T47D (cell line): ENCODE results near the gene SMG1.
"Not testable (repeated sequence)": the region's sequence is repeated elsewhere in the genome, so short reads cannot be mapped to it uniquely, and the experiment has no call there.

Experiments used
- DNase-seq, 2 experiments: peaks; one replicate each; pipeline versions ENCODE4 v3.0.0 to v3.0.0-alpha.2; 2011 to 2012; ENCODE audit warnings: low read depth in 1 of 2, low spot score in 1 of 2
- JUND ChIP-seq: IDR thresholded peaks from 2 replicates; pipeline ENCODE4 v1.6.1; 2012; ENCODE audit warnings: low read depth
- in situ Hi-C: cut with HindIII; loops from 2 replicates; pipeline ENCODE4 v1.10.0; 2016; ENCODE audit warnings: low sequenced_read_pairs, low pct_unique_long_range_greater_than_20kb

Gene SMG1

GRCh38 chr16:18788828-18789514, 137.2 kb downstream of the SMG1 start:
- in situ Hi-C loops, result no loop called here
- no peak for DNase-seq
- no peak for TF ChIP-seq JUND

- no peak for TF ChIP-seq JUND
- in situ Hi-C loops, result no loop called here
- DNase-seq, result no peak
Observed at GRCh38 chr16:18784917-18785623, 141.1 kb downstream of the SMG1 start.

DNA sequence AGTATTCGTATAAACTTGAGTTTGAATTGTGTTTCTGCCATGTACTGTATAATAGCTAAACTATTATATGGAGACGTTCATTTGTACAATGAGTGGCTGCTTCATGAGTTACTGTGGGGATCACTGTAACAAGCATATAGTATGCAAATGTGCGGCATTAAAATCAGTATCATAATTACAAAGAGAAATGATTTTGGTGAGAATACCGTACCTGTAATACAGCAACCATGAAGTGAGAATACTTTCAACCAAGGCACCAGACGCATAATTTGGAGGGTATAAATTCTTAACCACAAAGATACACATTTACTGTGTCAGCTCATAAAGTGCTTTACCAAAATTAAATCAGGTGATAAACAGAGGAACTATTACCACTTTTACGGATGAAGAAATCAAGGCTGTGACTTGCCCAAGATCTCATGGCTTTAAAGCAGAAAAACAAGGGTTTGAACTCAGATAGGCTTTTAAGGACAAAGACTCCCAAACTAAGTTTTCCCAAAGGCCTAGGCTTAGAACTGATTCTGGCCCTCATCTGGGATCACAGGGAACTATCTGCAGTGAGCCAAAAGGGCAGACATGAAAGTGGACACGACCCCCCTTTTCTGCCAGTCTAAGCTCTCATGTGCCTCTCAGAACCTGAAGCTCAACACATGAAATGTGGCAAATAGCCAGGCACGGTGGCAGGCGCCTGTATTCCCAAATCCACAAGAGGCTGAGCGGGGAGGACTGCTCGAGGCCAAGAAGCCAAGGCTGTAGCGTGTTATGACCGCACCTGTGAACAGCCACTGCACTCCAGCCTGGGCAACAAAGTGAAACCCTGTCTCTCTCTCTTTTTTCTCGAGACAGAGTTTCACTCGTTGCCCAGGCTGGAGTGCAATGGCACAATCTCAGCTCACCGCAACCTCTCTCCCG, 142.5 kb downstream of the SMG1 start:
- no peak for TF ChIP-seq JUND
- in situ Hi-C loops, result no loop called here
- no peak for DNase-seq

DNA sequence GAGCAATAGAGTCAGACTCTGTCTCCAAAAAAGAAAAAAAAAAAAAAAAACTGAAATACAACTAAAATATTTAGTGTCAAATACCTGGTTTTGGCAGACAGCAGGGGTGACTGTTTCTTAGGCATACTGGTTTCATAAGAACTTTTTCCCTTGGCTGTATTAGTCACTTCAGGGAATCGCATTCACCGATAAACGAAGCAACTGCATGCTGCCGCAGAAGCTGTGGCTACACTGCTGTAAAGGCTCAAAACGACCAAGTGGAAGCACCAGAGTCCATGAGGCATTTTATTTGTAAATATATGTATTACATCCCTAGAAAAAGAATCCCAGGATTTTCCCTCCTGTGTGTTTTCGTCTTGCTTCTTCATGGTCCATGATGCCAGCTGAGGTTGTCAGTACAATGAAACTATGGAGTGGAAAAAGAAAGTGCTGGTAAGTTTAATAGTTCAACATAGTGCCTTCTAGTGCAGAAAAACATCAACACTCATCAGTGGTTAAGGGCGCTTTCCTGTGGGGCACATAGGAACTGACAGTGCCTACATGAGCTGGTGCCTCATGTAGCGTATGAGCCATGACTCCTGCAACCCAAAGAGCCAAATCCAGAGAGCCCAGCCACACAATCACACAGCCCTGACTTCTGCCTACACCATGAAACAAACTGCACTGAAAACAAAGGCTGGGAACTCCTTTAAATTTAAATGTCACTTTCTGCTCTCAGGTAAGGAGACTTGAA, 143.3 kb downstream of the SMG1 start:
- no peak for TF ChIP-seq JUND
- no peak for DNase-seq

GRCh38 chr16:18781232-18781631, 145.0 kb downstream of the SMG1 start:
- DNase-seq, in situ Hi-C loops: not testable (repeated sequence)

More for the DNA sequence above, 143.3 kb downstream of the SMG1 start:
- in situ Hi-C loops, result no loop called here

- DNase-seq, in situ Hi-C loops: not testable (repeated sequence)
Observed at GRCh38 chr16:18780460-18781026, 145.7 kb downstream of the SMG1 start.

DNA sequence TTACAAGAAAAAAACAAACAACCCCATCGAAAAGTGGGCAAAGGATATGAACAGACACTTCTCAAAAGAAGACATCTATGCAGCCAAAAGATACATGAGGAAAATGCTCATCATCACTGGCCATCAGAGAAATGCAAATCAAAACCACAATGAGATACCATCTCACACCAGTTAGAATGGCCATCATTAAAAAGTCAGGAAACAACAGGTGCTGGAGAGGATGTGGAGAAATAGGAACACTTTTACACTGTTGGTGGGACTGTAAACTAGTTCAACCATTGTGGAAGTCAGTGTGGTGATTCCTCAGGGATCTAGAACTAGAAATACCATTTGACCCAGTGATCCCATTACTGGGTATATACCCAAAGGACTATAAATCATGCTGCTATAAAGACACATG, 148.5 kb downstream of the SMG1 start:
- in situ Hi-C loops, result not testable (repeated sequence)

DNA sequence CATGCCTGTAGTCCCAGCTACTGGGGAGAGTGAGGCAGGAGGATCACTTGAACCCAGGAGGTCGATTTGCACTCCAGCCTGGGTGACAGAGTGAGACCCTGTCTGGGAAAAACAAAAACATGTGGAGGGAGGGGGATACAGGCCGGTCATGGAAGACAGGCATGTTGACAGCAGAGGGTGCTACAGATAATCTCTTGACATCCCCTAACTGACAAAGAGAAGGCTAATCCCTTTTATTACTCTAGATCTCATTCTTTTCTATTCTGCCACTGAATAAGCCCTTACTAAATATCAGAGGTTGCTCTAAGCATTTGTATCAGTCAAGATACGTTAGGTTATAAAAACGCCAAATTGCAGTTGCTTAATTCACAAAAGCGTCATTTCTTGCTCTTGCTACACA, 149.9 kb downstream of the SMG1 start:
- DNase-seq, in situ Hi-C loops: not testable (repeated sequence)

More for the DNA sequence above, 148.5 kb downstream of the SMG1 start:
- not testable (repeated sequence) for DNase-seq

- DNase-seq, in situ Hi-C loops: not testable (repeated sequence)
Observed at GRCh38 chr16:18774651-18775050, 151.6 kb downstream of the SMG1 start.

DNA sequence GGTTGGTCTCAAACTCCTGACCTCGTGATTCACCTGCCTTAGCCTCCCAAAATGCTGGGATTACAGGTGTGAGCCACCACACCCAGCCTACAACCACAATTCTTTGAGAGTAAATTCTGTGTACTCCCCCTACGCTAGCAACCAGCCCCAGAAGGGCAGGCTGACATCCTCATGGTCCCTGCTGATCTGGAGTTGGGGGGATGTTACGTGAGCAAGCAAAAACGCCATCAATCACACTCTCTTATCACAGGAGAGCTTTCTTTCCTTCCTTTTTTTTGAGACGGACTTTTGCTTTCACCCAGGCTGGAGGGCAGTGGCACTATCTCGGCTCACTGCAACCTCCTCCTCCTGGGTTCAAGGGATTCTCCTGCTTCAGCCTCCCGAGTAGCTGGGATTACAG, 154.0 kb downstream of the SMG1 start:
- in situ Hi-C loops, DNase-seq: not testable (repeated sequence)

GRCh38 chr16:18770336-18770962, 155.8 kb downstream of the SMG1 start:
- DNase-seq, in situ Hi-C loops: not testable (repeated sequence)

DNA sequence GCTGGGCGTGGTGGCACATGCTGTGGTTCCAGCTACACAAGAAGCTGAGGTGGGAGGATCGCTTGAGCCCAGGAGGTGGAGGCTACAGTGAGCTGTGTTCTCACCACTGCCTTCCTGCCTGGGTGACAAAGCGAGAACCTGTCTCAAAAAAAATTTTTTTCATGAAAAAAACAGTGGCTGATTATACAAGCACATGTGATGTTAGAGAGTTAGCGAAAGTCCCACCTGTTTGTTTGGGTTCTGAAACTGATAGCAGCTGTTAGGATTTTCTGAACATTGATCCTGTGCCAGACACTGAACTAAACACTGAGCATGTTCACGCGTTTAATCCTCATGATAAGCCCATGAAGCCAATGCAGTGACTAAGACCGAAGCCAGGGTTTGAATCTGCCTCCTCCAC, 159.0 kb downstream of the SMG1 start:
- in situ Hi-C loops, DNase-seq: not testable (repeated sequence)

DNA sequence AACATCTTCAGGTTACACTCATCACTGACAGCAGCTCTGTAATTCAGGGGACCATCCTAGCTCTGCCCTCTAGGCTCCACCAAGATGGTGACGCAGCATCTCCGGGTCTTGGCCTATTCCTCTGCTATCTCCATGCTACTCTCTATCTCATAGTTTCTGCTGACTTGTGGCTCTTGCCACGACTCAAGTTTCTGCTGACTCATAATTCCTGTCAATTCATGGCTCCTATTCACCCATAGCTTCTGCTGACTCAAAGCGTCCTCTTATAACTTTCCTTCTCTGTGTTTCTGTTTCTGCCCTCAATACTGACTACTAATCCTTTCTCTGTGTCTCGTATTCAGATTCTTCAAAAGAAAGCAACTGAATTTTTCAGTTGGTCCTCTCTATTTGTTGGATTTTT, 163.5 kb downstream of the SMG1 start:
- in situ Hi-C loops, DNase-seq: not testable (repeated sequence)

DNA sequence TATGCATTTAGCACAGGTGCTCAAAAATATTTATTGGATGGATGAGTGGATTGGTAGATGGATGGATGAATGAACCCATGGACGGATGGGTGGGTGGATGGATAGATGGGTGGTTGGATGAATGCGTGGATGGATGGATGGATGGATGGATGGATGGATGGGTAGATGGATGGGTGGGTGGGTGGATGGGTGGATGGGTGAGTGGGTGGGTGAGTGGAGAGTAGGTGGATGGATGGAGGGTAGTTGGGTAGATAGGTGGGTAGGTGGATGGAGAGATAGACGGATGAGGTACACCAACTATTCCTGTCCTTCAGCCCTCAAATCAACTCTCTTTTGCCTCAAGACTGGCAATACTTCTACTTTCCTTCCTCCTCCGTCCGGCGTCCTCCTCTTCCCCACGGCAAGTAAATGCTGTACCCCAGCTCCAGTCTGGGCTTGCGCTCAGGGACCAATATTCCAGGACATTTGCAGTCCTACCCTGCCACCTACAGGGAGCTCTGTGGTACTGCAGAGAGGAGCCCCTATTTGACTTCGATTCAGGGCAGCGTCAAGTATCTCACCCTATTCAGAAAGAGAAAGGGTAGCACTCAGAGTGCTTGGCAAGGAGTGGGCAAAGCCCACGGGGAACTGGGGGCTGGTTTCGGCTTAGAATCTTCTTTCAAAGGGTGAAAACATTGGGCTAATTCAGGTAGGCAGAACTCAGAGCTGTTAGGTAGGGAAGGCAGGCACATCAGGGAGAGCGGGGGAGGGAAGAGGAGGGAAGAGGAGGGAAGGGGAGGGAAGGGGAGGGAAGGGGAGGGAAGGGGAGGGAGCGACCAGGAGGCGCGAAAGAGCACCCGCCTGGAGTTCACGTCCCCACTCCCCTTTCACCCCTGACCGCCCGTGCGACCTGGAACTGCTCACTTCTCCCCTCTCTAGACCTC, 166.3 kb downstream of the SMG1 start:
- in situ Hi-C loops, DNase-seq: not testable (repeated sequence)

- in situ Hi-C loops, DNase-seq: not testable (repeated sequence)
Observed at GRCh38 chr16:18757960-18758660, 168.1 kb downstream of the SMG1 start.
